GM18907 (cell line): ENCODE results near the gene ITGAD.
"Not testable (repeated sequence)": the region's sequence is repeated elsewhere in the genome, so short reads cannot be mapped to it uniquely, and the experiment has no call there.

ENCODE experiments used
- ATAC-seq: cut with Tn5 transposase; IDR thresholded peaks from one replicate; pipeline ENCODE4 v1.9.1; 2021; ENCODE audit warnings: mild to moderate bottlenecking, moderate library complexity; ENCODE audit not compliant: unreplicated experiment

Gene ITGAD

DNA sequence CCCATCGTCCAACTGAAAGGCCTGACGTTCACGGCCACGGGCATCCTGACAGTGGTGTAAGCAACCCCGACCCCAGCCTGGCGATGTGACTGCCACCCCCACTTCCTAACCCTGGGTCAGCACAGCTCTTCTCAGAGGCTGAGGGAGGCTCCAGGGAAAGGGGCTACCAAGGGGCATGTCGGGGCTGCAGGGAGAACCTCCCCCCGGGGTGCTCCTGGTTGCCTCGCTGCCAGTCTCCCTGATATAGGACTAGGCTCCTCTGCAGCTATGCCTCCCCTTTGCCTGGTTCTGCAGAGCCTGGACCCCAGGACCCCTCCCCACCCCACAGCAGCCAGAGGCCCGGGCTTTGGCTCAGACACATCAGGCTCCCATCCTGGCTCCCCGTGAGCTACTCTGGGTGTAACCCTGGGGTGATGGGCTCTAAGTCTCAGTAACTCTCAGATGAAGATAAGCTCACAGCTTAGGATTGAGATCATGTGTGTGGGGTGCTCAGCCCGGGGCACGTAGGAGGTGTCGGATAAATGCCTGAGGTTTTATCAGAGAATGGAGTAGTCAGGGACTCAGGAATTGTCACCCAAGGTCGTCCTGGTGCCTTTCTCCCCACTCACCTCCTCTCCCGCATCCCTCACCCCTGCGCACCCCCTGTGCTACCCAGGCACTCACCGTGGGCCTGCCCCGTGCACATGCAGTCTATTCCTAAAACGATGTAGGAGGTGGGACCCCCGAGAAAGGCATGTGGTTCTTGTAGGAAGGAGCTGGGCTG, 10.6 kb downstream of the ITGAD start:
- no peak for ATAC-seq

DNA sequence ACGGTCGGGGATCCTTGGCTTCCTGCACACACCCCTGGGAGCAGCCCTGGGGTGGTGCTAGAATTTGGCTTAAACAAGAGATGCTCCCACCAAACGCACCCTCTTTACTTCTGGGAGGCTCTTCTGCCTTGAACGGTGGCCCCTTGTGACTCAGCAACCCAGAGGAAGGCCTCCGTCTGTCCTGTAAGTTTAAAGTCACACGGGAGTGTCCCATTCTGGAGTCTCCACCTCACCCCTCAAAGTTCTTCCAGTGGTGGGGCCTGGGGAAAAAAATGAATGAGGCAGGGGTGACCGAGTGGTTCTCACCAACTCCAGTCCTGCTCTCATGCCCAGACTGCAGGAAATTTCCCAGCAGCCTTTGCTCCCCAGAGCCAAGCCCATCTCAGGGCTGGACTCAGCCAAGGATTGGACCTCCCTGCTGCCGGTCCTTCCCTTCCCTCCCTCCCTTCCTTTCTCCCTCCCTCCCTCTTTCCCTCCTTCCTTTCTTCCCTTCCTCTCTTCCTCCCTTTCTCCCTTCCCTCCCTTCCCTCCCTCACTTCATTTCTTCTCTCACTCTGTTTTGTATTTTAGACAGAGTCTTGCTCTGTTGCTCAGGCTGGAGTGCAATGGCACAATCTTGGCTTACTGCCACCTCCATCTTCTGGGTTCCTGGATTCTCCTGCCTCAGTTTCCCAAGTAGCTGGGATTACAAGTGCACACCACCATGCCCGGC, 11.4 kb downstream of the ITGAD start:
- no peak for ATAC-seq

DNA sequence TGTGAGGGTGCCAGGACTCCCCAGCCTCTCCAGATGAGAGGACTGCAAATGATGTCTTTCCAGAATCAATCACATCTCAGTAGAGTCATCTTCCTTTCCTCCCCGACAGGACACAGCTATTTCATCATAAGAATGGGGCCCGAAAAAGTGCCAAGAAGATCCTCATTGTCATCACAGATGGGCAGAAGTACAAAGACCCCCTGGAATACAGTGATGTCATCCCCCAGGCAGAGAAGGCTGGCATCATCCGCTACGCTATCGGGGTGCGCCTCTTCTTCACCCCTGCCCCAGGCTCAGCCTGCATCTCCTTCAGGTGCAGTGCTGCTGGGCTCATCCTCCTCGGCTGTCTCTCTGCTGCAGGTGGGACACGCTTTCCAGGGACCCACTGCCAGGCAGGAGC, 14.3 kb downstream of the ITGAD start:
- ATAC-seq = no peak

DNA sequence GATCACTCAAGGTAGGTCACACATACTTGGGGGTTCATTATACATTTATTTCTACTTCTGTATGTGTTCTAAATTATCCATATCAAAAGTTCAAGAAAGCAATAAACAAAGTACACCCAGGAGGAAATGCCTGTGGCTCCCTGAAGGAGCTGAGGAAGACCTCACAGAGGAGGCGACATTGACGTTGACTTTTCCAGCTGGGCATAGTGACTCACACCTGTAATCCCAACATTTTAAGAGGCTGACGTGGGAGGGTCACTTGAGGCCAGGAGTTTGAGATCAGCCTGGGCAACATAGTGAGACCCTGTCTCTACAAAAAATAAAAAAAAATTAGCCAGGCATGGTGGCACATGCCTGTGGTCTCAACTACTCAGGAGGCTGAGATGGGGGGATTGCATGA, 16.3 kb downstream of the ITGAD start:
- no peak for ATAC-seq

DNA sequence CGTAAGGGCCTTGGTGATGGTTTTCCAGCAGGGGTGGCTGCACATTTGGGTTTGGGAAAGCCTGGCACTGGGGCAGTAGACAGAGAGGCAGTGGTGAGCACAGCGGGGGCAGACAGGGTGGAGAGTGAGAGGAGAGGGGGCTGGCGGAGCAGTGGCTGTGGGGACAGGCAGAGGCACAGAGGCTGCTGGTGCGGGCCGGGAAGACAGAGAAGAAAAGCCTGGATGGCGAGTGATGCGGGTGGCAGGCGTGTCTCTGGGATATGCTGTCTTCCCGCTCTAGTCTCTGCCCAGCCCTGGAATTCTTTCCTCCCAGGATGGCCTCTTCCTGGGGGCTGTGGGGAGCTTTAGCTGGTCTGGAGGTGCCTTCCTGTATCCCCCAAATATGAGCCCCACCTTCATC, 16.9 kb downstream of the ITGAD start:
- ATAC-seq = no peak

DNA sequence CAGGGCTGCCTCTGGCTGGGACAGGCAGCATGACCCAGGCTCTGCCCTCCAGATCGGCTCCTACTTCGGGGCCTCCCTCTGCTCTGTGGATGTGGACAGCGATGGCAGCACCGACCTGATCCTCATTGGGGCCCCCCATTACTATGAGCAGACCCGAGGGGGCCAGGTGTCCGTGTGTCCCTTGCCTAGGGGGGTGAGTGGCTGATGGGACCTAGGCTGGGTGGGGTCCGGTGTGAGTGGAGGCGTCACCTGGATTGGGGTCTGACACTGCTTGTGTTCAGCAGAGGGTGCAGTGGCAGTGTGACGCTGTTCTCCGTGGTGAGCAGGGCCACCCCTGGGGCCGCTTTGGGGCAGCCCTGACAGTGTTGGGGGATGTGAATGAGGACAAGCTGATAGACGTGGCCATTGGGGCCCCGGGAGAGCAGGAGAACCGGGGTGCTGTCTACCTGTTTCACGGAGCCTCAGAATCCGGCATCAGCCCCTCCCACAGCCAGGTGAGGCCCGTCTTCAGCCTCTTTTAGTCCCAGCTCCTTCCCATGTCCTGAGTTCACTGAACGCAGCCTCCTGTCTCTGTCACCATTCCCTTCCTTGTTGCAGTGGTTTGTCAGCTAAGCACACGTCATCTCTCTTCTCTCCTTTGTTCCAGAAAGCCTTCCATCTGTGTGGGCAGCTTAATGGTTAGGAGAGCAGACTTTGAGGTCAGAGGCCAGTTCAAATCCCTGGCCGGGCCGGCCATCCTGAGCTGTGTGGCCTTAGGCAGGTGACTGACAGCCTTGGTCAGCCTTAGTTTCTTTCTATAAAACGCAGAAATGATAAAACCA, 18.1 kb downstream of the ITGAD start:
- no peak for ATAC-seq

DNA sequence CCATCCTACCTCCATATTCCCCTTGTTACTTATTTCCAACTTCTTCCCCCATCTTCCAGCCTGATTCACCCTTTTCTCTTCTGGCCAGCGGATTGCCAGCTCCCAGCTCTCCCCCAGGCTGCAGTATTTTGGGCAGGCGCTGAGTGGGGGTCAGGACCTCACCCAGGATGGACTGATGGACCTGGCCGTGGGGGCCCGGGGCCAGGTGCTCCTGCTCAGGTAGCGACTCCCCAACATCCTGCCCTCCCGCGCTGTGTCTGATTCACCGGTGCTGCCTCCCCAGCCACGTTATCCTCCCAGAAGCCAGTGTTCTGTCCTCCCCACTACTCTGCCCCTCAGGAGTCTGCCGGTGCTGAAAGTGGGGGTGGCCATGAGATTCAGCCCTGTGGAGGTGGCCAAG, 19.6 kb downstream of the ITGAD start:
- no peak for ATAC-seq

DNA sequence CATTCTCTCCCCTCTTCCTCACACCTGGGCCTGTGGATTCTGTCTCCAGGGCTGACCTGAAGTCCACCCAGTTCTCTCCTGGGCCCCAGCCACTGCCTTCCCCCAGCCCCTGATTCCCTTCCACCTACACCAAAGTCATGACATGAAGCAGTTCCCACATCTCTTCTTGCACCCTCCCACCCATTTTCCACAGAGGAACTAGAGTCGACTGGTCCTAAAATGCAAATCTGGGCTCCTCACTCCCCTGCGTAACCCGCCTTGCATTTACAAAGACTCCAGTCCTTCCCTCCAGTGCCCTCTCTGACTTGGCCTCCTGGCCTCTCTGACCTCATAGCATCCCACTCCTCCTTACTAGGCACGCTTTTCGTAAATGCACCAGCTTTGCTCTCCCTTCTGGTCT, 20.2 kb downstream of the ITGAD start:
- ATAC-seq = no peak

DNA sequence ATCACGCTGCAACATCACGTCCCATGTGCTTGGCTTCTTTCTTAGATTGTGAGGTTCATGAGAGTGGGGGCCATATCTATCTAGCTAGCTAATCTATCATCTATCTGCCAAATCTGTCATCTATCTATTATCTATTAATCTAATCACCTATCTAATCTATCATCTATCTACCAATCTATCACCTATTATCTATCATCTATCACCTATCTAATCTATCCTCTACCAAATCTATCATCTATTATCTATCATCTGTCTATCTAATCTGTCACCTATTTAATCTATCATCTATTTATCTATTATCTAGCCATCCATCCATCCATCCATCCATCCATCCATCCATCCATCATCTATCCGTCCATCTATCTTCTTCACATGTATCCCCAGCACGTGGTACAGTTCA, 20.8 kb downstream of the ITGAD start:
- no peak for ATAC-seq

DNA sequence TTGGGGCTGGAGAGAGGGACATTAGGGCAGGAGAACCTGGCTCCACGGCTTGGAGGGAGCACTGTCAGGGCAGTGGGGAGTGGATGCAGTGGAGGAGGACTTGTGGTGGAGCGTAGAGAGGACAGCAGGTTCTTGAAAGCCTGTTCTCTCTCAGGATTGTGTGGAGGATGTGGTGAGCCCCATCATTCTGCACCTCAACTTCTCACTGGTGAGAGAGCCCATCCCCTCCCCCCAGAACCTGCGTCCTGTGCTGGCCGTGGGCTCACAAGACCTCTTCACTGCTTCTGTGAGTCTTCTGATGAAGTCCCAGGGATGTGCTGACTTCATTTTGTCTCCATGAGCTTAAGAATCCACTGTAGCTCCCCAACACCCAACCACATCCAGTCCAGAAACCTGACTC, 21.6 kb downstream of the ITGAD start:
- ATAC-seq = no peak

DNA sequence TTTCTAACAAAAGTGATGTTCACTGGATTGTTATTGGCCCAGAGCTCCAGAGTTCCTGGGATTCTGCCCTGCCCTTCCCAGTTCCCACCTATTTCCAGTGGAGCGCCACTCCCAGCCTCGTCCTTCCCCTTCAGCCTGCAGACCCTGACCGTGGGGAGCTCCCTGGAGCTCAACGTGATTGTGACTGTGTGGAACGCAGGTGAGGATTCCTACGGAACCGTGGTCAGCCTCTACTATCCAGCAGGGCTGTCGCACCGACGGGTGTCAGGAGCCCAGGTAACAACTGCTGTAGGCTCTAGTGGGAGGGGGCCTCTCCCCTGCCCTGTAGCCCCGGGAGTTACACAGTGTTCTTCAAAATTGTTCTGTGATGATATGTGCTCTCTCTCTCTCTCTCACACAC, 23.2 kb downstream of the ITGAD start:
- no peak for ATAC-seq

DNA sequence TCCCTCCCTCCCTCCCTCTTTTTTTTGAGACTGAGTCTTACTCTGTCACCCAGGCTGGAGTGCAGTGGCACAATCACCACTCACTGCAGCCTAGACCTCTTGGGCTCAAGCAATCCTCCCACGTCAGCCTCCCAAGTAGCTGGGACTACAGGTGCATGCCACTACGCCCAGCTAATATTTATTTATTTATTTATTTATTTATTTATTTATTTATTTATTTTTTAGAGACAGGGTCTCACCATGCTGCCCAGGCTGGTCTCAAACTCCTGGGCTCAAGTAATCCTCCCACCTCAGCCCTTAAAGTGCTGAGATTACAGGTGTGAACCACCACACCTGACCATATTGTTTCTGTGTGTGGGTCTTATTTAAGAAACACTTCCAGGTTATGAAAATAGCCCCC, 23.9 kb downstream of the ITGAD start:
- ATAC-seq = not testable (repeated sequence)

DNA sequence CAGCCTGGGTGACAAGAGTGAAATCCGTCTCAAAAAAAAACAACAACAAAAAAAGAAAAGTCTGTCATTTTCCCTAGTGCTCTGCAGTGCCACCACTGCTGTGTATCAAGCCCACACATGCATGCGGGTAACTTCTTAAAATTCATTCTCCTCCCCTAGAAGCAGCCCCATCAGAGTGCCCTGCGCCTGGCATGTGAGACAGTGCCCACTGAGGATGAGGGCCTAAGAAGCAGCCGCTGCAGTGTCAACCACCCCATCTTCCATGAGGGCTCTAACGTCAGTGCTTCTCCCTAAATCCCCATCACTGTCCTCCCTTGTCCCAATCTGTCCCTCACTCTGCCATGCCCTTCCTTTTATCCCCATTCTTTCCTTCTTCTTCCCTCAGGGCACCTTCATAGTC, 24.8 kb downstream of the ITGAD start:
- ATAC-seq = no peak

DNA sequence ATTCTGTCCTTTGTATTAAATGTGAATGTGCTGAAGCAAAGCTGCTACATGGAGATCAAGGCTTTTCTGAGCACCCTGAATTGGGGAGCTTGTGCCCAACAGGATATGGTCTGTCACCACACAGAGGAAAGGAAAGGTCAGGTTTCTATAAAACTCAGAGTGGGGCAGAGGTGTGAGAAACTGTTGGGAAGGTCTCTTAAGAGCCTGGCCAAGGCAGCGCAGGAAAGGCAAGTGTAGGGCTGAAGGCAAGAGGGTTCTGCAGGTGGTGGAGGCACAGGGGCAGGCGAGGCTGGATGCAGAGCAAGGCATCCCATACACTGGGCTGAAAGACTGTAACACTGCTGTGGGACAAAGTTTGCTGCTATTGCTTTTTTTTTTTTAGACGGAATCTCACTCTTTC, 26.9 kb downstream of the ITGAD start:
- no peak for ATAC-seq

DNA sequence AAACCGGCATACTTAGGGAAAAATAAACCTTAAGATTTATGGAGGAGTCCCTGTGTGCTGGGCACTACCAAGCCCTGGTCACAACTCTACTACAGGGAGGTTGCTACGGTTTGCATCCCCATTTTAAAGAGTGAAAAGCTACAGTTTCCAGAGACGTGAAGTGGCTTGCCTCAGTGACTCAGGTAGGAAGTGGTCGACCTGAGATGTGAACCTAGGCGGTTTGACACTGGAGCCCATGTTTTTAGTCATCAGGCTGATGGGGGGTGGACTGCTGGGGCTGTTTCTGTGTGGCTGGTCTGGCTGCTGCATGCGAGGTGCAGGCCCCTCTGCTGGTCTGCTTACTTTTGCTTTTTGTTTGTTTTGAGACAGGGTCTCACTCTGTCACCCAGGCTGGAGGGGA, 28.5 kb downstream of the ITGAD start:
- ATAC-seq = no peak

DNA sequence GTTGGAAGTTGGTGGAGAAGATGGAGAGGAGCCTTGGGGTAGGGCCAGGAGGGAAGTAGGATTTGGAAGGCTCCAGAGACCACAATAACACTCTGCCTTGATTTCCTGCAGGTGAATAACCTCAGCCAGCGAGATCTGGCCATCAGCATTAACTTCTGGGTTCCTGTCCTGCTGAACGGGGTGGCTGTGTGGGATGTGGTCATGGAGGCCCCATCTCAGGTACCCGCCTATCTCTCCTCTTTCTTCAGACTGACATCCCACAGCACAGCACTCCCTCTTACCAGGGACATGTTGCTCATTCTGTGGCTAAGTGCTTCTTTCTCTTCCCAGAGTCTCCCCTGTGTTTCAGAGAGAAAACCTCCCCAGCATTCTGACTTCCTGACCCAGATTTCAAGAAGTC, 30.1 kb downstream of the ITGAD start:
- no peak for ATAC-seq

DNA sequence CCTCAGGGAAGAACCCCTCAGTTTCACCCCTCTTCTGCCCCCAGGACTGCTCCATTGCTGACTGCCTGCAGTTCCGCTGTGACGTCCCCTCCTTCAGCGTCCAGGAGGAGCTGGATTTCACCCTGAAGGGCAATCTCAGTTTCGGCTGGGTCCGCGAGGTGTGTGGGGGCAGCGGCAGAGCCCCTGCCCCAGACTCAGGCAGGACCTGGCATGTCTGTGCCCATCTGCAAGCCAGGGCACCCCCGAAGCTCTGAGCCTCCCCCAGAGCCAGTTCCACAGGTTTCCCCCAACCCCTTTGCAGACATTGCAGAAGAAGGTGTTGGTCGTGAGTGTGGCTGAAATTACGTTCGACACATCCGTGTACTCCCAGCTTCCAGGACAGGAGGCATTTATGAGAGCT, 30.7 kb downstream of the ITGAD start:
- no peak for ATAC-seq

DNA sequence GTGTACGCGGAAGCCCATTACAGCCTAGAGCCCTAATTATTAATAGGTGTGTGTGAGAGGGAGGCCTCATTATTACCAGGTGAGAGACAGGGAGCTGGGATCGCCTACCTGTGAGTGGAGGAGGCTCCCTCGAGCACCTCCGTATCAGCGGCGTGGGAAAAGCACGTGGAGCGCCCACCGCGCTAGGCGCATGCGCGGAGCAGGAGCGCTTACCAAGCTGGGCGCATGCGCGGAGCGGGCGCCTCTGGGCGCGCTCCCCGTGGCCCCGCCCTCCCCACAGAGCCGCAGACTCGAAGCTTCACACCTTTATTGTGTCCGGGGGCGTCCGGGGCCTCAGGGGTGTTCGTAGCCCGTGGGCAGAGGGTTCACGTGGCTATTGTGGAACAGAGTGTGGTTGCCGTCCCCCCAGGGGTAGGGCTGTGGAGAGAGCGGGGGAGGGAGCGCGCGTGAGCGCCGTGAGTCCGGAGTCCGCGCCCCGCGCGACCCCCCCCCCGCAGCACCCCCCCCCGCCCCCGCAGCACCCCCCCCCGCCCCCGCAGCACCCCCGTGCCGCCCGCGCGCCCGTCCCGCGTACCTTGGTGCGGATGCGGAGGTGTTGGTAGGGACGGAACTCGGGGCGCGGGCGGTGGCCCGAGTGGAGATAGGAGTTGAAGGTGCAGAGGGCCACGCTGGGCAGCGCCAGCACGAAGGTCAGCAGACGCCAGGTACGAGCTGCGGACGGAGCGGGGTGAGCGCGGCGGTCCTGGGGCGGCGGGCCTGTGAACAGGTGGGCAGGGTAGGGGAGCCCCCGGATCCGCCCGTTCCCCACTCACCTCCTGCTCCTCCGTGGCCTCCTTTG, 34.5 kb downstream of the ITGAD start:
- no peak for ATAC-seq

DNA sequence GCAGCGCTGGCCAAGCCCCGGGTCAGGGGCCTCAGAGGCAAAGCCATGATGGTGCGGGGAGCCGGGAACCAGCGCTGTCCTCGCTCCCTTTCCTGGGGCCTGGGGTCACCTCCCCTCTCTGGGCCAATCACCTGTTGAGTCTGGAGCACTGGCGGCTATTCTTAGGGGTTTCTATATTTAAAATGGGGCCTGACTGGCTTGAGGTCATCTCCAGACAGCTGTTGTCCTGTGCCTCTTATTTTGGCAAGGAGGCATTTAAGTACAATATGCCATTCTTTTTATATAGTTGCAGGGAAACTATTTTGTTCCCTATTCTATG, 35.1 kb downstream of the ITGAD start, which contains the start of gene COX6A2:
TSS of gene COX6A2 (minus strand) at position 82 of the 319 bp plus-strand sequence. CDS start at position 47, 35 bp downstream.
- no peak for ATAC-seq

DNA sequence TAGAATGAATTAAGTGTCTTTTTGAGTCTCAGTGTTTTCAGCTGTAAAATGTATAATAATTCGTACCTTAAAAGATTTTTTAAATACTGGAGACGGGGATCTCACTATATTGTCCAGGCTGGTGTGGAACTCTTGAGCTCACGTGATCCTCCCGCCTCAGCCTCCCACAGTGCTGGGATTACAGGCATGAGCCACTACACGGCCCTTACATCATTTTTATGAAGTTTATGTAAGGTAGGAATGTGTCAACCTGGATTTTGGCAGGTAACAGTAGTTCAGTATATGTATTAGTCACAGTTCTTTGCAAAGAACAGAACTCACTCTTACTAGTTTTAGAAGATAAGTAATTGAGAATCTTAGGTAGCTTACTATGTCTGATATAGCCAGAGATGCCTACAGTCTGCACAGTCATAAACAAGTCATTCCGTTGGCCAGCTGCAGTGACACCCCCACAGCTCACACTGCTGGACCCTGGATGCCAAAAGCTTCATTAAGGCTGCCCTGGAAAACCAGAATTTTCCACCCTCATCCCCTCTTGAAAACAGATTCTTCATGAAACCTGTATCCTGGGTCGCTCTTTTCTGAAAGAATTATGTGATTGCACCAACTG, 35.6 kb downstream of the ITGAD start:
- no peak for ATAC-seq

DNA sequence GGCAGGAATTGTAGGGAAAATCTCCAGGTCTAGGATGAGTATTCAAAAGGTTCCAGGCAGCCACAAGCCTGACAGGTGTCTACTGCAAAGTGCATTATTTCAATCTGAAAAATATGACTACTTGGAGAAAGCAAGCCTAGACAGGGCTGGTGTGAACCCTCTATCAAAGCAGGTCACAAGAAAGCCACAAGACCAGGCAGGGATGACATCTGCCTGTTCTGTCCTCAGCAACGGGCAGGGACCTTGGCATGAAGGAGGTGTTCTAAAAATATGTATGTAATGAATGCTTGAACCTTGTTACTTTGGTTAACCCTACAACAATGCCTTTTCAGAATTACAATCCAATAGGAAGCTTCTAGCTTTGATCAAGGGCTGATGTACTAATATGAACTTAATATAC, 36.2 kb downstream of the ITGAD start:
- ATAC-seq = no peak
